Right ventricle myocardium superior (tissue), 1 donor: ENCODE measurements around the gene PPP6R3. TPM values are rescaled to one million over a fixed set of nuclear protein-coding genes. Genes with fewer than 3 reads are reported as not detected.
"Not testable (repeated sequence)": the region's sequence is repeated elsewhere in the genome, so short reads cannot be mapped to it uniquely, and the experiment has no call there.

Experiments
- ATAC-seq: fragments of 200-7000 bp; cut with Tn5 transposase; one replicate; pipeline ENCODE4 v1.9.1; 2020; ENCODE audit warnings: mild to moderate bottlenecking; ENCODE audit not compliant: poor library complexity
- DNase-seq: peaks from one replicate; pipeline ENCODE4 v3.0.0-alpha.2; 2020
- intact Hi-C: fragments of 100-400 bp; cut with DNase I; formaldehyde crosslinking; loops from one replicate; pipeline ENCODE4 v1.11.2; 2022
- total RNA-seq: library from RNA; stranded (reverse); fragmentation: NEBNext Ultra II Directional; extraction: Animal tissue kit (Norgen Biotek cat#: 25700); gene quantifications from one replicate; pipeline ENCODE4 v1.2.1, GENCODE V29; 2021
- donor health status: DM: no; HTN: yes; CAD: no; lungs with severe emphysema.

Gene PPP6R3
- total RNA-seq, 1 donor from 2014 or later = 73.9 TPM

- DNase-seq = no peak
- intact Hi-C loops = no loop called here
- ATAC-seq = peak; percentile 40
These were observed 9.8 kb downstream of the PPP6R3 start for GRCh38 chr11:68470304-68470811.

- DNase-seq = no peak
- intact Hi-C loops = no loop called here
- no peak for ATAC-seq
These were observed 11.1 kb downstream of the PPP6R3 start for GRCh38 chr11:68471360-68472340.

GRCh38 chr11:68472778-68473177, 12.2 kb downstream of the PPP6R3 start:
- DNase-seq = no peak
- intact Hi-C loops = no loop called here
- no peak for ATAC-seq

GRCh38 chr11:68473693-68474092, 13.1 kb downstream of the PPP6R3 start:
- no peak for ATAC-seq
- DNase-seq = no peak
- intact Hi-C loops = no loop called here

- DNase-seq, intact Hi-C loops, ATAC-seq: not testable (repeated sequence)
These were observed 15.1 kb downstream of the PPP6R3 start for GRCh38 chr11:68475626-68476025.

GRCh38 chr11:68479390-68479789, 18.8 kb downstream of the PPP6R3 start:
- ATAC-seq = no peak
- intact Hi-C loops = no loop called here
- DNase-seq = no peak

GRCh38 chr11:68480193-68480592, 19.6 kb downstream of the PPP6R3 start:
- no peak for DNase-seq
- intact Hi-C loops = no loop called here
- ATAC-seq = no peak

GRCh38 chr11:68480852-68481510, 20.4 kb downstream of the PPP6R3 start:
- DNase-seq (no peak), ATAC-seq (peak; percentile 52)
- intact Hi-C loops = no loop called here

- intact Hi-C loops = no loop called here
- no peak for DNase-seq
- ATAC-seq = no peak
These were observed 21.2 kb downstream of the PPP6R3 start for GRCh38 chr11:68481579-68482240.

- DNase-seq (no peak), ATAC-seq (peak; percentile 26)
- intact Hi-C loops = no loop called here
These were observed 28.1 kb downstream of the PPP6R3 start for GRCh38 chr11:68488623-68489022.

GRCh38 chr11:68495220-68495729, 34.7 kb downstream of the PPP6R3 start:
- DNase-seq (no peak), ATAC-seq (no peak)
- intact Hi-C loops = no loop called here

GRCh38 chr11:68495872-68496271, 35.3 kb downstream of the PPP6R3 start:
- ATAC-seq (no peak), DNase-seq (no peak)
- intact Hi-C loops = no loop called here

GRCh38 chr11:68497761-68498160, 37.2 kb downstream of the PPP6R3 start:
- ATAC-seq = no peak
- intact Hi-C loops = no loop called here
- DNase-seq = no peak

- DNase-seq (no peak), ATAC-seq (peak; percentile 58)
- intact Hi-C loops = no loop called here
These were observed 37.8 kb downstream of the PPP6R3 start for GRCh38 chr11:68498321-68498720.

- ATAC-seq = peak; percentile 28
- intact Hi-C loops = no loop called here
- no peak for DNase-seq
These were observed 38.6 kb downstream of the PPP6R3 start for GRCh38 chr11:68498903-68499883.

GRCh38 chr11:68500206-68500605, 39.7 kb downstream of the PPP6R3 start:
- DNase-seq = no peak
- ATAC-seq = no peak
- intact Hi-C loops = no loop called here

- intact Hi-C loops = no loop called here
- no peak for ATAC-seq
These were observed 41.3 kb downstream of the PPP6R3 start for GRCh38 chr11:68501813-68502212.

GRCh38 chr11:68503251-68503687, 42.7 kb downstream of the PPP6R3 start:
- intact Hi-C loops = no loop called here
- ATAC-seq (peak; percentile 28), DNase-seq (no peak)

More at GRCh38 chr11:68501813-68502212, 41.3 kb downstream of the PPP6R3 start:
- DNase-seq = no peak
